Suprapubic skin (tissue), 4 donors: ENCODE results near the gene CABLES1.

ENCODE experiments used
- CTCF ChIP-seq, 2 donors: fragments of 200-600 bp in 1 of 2; fragments of 450-650 bp in 1 of 2; sonication (generic) in 1 of 2; IDR thresholded peaks; one replicate each; pipeline ENCODE4 v1.5.1; 2016 to 2019; ENCODE audit warnings: antibody characterized with exemption in 2 of 2, mild to moderate bottlenecking in 1 of 2, moderate library complexity in 1 of 2
- POLR2A ChIP-seq, 2 donors: fragments of 450-650 bp; IDR thresholded peaks; one replicate each; pipeline ENCODE4 v1.6.1; 2017; ENCODE audit warnings: antibody characterized with exemption in 2 of 2, mild to moderate bottlenecking in 2 of 2, moderate library complexity in 2 of 2
- POLR2AphosphoS5 ChIP-seq, 3 donors: sonication (generic); formaldehyde crosslinking; IDR thresholded peaks; one replicate each; pipeline ENCODE4 v1.6.1; 2017; ENCODE audit warnings: antibody characterized with exemption in 3 of 3

- TF ChIP-seq CTCF (IDR thresholded peaks at IDR 0.05) (no peak), POLR2A (IDR thresholded peaks at IDR 0.05) (no peak), POLR2AphosphoS5 (IDR thresholded peaks at IDR 0.05) (no peak)
Observed at GRCh38 chr18:23211146-23211545, 75.9 kb downstream of the CABLES1 start.
